HEK293 (cell line): Measurements from ENCODE around the gene VEPH1.

Experiments
- CTCF ChIA-PET: fragments of 350-600 bp; formaldehyde crosslinking; extraction: SDS; loops from one replicate; lab custom pipeline; 2021; ENCODE audit warnings: antibody characterized with exemption; lab: Yijun Ruan, JAX
- POLR2A ChIA-PET: fragments of 300-600 bp; formaldehyde crosslinking; extraction: SDS; loops from one replicate; lab custom pipeline; 2020; ENCODE audit warnings: antibody characterized with exemption, inconsistent platforms; lab: Yijun Ruan, JAX
- H3K27ac ChIP-seq: fragments of 200-500 bp; sonication (Bioruptor generic); 2 replicates; pipeline ENCODE4 v1.5.1; 2014; ENCODE audit warnings: low read depth, low read length, control low read depth, inconsistent platforms; ENCODE audit errors: extremely low read depth
- H3K36me3 ChIP-seq, 2 experiments: fragments of 200-500 bp in 1 of 2; sonication (Bioruptor generic) in 1 of 2; 1 replicate in 1 of 2; 2 replicates in 1 of 2; pipeline ENCODE4 v1.5.1; 2014 to 2017; ENCODE audit warnings: inconsistent platforms in 2 of 2, low read length in 2 of 2; ENCODE audit not compliant: control insufficient read depth in 2 of 2, insufficient read depth in 1 of 2
- H3K4me1 ChIP-seq: fragments of 200-500 bp; sonication (Bioruptor generic); 2 replicates; pipeline ENCODE4 v1.5.1; 2014; ENCODE audit warnings: mild to moderate bottlenecking, low read length, inconsistent platforms; ENCODE audit not compliant: control insufficient read depth, insufficient read depth
- H3K4me3 ChIP-seq: 2 replicates; pipeline ENCODE4 v1.5.1; 2011; ENCODE audit warnings: low read depth, mild to moderate bottlenecking, control low read depth, low read length, moderate library complexity
- H3K9me3 ChIP-seq: fragments of 200-500 bp; sonication (Bioruptor generic); 2 replicates; pipeline ENCODE4 v1.5.1; 2014; ENCODE audit warnings: low read depth, low read length, inconsistent platforms; ENCODE audit not compliant: control insufficient read depth, insufficient read depth
- GLIS2 ChIP-seq: fragments of 450-650 bp; formaldehyde crosslinking; IDR thresholded peaks from 2 replicates; pipeline ENCODE4 v1.5.1; 2016; ENCODE audit warnings: missing biosample characterization, missing genetic modification characterization
- SP7 ChIP-seq: fragments of 450-650 bp; formaldehyde crosslinking; IDR thresholded peaks from 2 replicates; pipeline ENCODE4 v1.5.1; 2016; ENCODE audit warnings: missing biosample characterization, missing genetic modification characterization
- YY2 ChIP-seq: fragments of 450-650 bp; formaldehyde crosslinking; IDR thresholded peaks from 2 replicates; pipeline ENCODE4 v1.5.1; 2016; ENCODE audit warnings: missing biosample characterization, missing genetic modification characterization
- ZFP69B ChIP-seq: fragments of 450-650 bp; formaldehyde crosslinking; IDR thresholded peaks from 2 replicates; pipeline ENCODE4 v1.5.1; 2016; ENCODE audit warnings: missing biosample characterization, missing genetic modification characterization
- ZNF280D ChIP-seq: fragments of 450-650 bp; formaldehyde crosslinking; IDR thresholded peaks from 2 replicates; pipeline ENCODE4 v1.5.1; 2016; ENCODE audit warnings: missing biosample characterization, missing genetic modification characterization
- ZNF335 ChIP-seq: fragments of 450-650 bp; formaldehyde crosslinking; conservative IDR thresholded peaks from 2 replicates; pipeline ENCODE4 v1.5.1; 2016; ENCODE audit warnings: missing biosample characterization, missing genetic modification characterization
- ZNF626 ChIP-seq: fragments of 450-650 bp; sonication (Bioruptor Pico); formaldehyde crosslinking; IDR thresholded peaks from 2 replicates; pipeline ENCODE4 v1.5.1; 2018; ENCODE audit warnings: missing biosample characterization, missing genetic modification characterization, inconsistent platforms
- ZNF658 ChIP-seq: fragments of 450-650 bp; formaldehyde crosslinking; IDR thresholded peaks from 2 replicates; pipeline ENCODE4; 2016; ENCODE audit warnings: missing biosample characterization, missing genetic modification characterization
- ZNF692 ChIP-seq: fragments of 450-650 bp; formaldehyde crosslinking; IDR thresholded peaks from 2 replicates; pipeline ENCODE4 v1.5.1; 2016; ENCODE audit warnings: missing biosample characterization, missing genetic modification characterization
- ZNF776 ChIP-seq: fragments of 450-650 bp; formaldehyde crosslinking; IDR thresholded peaks from 2 replicates; pipeline ENCODE4 v1.5.0; 2017; ENCODE audit warnings: missing biosample characterization, missing genetic modification characterization, borderline replicate concordance

Gene VEPH1

GRCh38 chr3:157310329-157311052, 192.7 kb downstream of the VEPH1 start:
- ChIA-PET CTCF (no interaction called here), POLR2A (no interaction called here)
- Histone ChIP-seq H3K36me3 (no peaks in the 10 kb centered on the region), H3K9me3 (no peaks in the 10 kb centered on the region), H3K4me1 (no peaks in the 10 kb centered on the region)
- TF ChIP-seq ZNF280D (tag by site-specific recombination) (no peak), YY2 (no peak), GLIS2 (tag by site-specific recombination) (no peak), SP7 (tag by site-specific recombination) (no peak), ZNF658 (no peak), ZNF335 (tag by site-specific recombination) (no peak)
- TF ChIP-seq, all 188 proteins: peak for 0
- Histone ChIP-seq H3K4me3 (no peak overlapping the region), H3K27ac (no peak overlapping the region)

GRCh38 chr3:157306502-157306901, 196.7 kb downstream of the VEPH1 start:
- H3K27ac ChIP-seq = no peak overlapping the region
- ChIA-PET POLR2A (no interaction called here), CTCF (no interaction called here)
- no peaks in the 10 kb centered on the region for H3K36me3 ChIP-seq
- no peak for TF ChIP-seq ZFP69B (tag by site-specific recombination)
- no peak for TF ChIP-seq ZNF692 (tag by site-specific recombination)
- no peak for TF ChIP-seq ZNF280D (tag by site-specific recombination)
- no peak for TF ChIP-seq ZNF776 (tag by site-specific recombination)
- no peaks in the 10 kb centered on the region for H3K9me3 ChIP-seq
- H3K4me3 ChIP-seq = no peak overlapping the region
- no peaks in the 10 kb centered on the region for H3K4me1 ChIP-seq

GRCh38 chr3:157305392-157305791, 197.8 kb downstream of the VEPH1 start:
- Histone ChIP-seq H3K9me3 (no peaks in the 10 kb centered on the region), H3K4me1 (no peaks in the 10 kb centered on the region), H3K4me3 (no peak overlapping the region), H3K36me3 (no peaks in the 10 kb centered on the region), H3K27ac (no peak overlapping the region)
- no peak for TF ChIP-seq ZNF626 (tag by site-specific recombination)
- CTCF ChIA-PET = no interaction called here
- POLR2A ChIA-PET = no interaction called here
